HG02938 (cell line): ENCODE data around the gene ISG20.
A peak's percentile ranks its signal among the peaks of the same experiment; 100 is the strongest.
"Not testable (repeated sequence)": the region's sequence is repeated elsewhere in the genome, so short reads cannot be mapped to it uniquely, and the experiment has no call there.

Experiments used
- ATAC-seq: cut with Tn5 transposase; IDR thresholded peaks from one replicate; pipeline ENCODE4 v1.9.1; 2021; ENCODE audit warnings: mild to moderate bottlenecking, moderate library complexity; ENCODE audit not compliant: unreplicated experiment

Gene ISG20

GRCh38 chr15:88634449-88634848 lies 4.4 kb upstream of the ISG20 start:
- no peak for ATAC-seq

- ATAC-seq: no peak
These were observed 3.5 kb upstream of the ISG20 start for GRCh38 chr15:88635318-88635717.

GRCh38 chr15:88636050-88636449 lies 2.8 kb upstream of the ISG20 start:
- no peak for ATAC-seq

GRCh38 chr15:88636654-88637053 lies 2.2 kb upstream of the ISG20 start:
- ATAC-seq: no peak

GRCh38 chr15:88637436-88637835 lies 1.4 kb upstream of the ISG20 start:
- ATAC-seq: no peak

GRCh38 chr15:88637841-88638625 lies 783 bp upstream of the ISG20 start:
- no peak for ATAC-seq

- ATAC-seq: no peak
These were observed 3.2 kb downstream of the ISG20 start for GRCh38 chr15:88641959-88642452.

GRCh38 chr15:88642514-88642913 lies 3.7 kb downstream of the ISG20 start:
- ATAC-seq: not testable (repeated sequence)

GRCh38 chr15:88644741-88645140 lies 5.9 kb downstream of the ISG20 start:
- ATAC-seq: no peak

GRCh38 chr15:88645171-88646087 lies 6.6 kb downstream of the ISG20 start:
- no peak for ATAC-seq

GRCh38 chr15:88646088-88646405 lies 7.2 kb downstream of the ISG20 start:
- ATAC-seq: no peak

GRCh38 chr15:88646951-88647350 lies 8.1 kb downstream of the ISG20 start:
- no peak for ATAC-seq

GRCh38 chr15:88647351-88648105 lies 8.7 kb downstream of the ISG20 start:
- no peak for ATAC-seq

- no peak for ATAC-seq
These were observed 9.8 kb downstream of the ISG20 start for GRCh38 chr15:88648357-88649214.

GRCh38 chr15:88649286-88649733 lies 10.5 kb downstream of the ISG20 start:
- peak; percentile 71 for ATAC-seq

- ATAC-seq: no peak
These were observed 11.1 kb downstream of the ISG20 start for GRCh38 chr15:88649753-88650551.

- no peak for ATAC-seq
These were observed 11.7 kb downstream of the ISG20 start for GRCh38 chr15:88650556-88650955.

- no peak for ATAC-seq
These were observed 12.4 kb downstream of the ISG20 start for GRCh38 chr15:88651136-88651732.

- ATAC-seq: no peak
These were observed 13.2 kb downstream of the ISG20 start for GRCh38 chr15:88651971-88652370.
